Adrenal gland (tissue), 5 donors: ENCODE data around the gene COG1.

Experiments used
- CTCF ChIP-seq, 6 experiments: fragments of 450-650 bp in 4 of 6; fragments of 200-600 bp in 2 of 6; sonication (generic) in 1 of 6; IDR thresholded peaks; 1 replicate in 5 of 6; 2 replicates in 1 of 6; pipeline versions ENCODE4 v1.5.1 to v1.8.0; 2016 to 2021; ENCODE audit warnings: antibody characterized with exemption in 6 of 6, mild to moderate bottlenecking in 2 of 6, moderate library complexity in 1 of 6
- POLR2A ChIP-seq, 2 donors: fragments of 450-650 bp; IDR thresholded peaks; one replicate each; pipeline ENCODE4 v1.6.1; 2017; ENCODE audit warnings: antibody characterized with exemption in 2 of 2, mild to moderate bottlenecking in 2 of 2, moderate library complexity in 1 of 2
- donor health status: DM: no; HTN: no; CAD: no.

GRCh38 chr17:73182616-73183310 lies 10.1 kb upstream of the COG1 start:
- TF ChIP-seq CTCF (IDR thresholded peaks at IDR 0.05) (no peak), POLR2A (IDR thresholded peaks at IDR 0.05) (no peak)
